AG20443 (cell line): ENCODE data around the gene SLC49A4.

Source experiments
- DNase-seq: peaks from one replicate; pipeline ENCODE4 v3.0.0; 2012; ENCODE audit warnings: low spot score, mixed read lengths

The SLC49A4 gene

GRCh38 chr3:122907471-122907870 is 112.6 kb downstream of the SLC49A4 start:
- no peak for DNase-seq

- DNase-seq: no peak
Measured at GRCh38 chr3:122908251-122908650, 113.4 kb downstream of the SLC49A4 start.

- no peak for DNase-seq
Measured at GRCh38 chr3:122911901-122912300, 117.0 kb downstream of the SLC49A4 start.

GRCh38 chr3:122912772-122913538 is 118.1 kb downstream of the SLC49A4 start:
- no peak for DNase-seq

- no peak for DNase-seq
Measured at GRCh38 chr3:122913539-122914100, 118.8 kb downstream of the SLC49A4 start.

GRCh38 chr3:122915300-122916055 is 120.6 kb downstream of the SLC49A4 start:
- no peak for DNase-seq

- no peak for DNase-seq
Measured at GRCh38 chr3:122916084-122916483, 121.2 kb downstream of the SLC49A4 start.

- no peak for DNase-seq
Measured at GRCh38 chr3:122916580-122916979, 121.7 kb downstream of the SLC49A4 start.

GRCh38 chr3:122917412-122917811 is 122.5 kb downstream of the SLC49A4 start:
- DNase-seq: no peak

- DNase-seq: peak; percentile 47
Measured at GRCh38 chr3:122918576-122919290, 123.9 kb downstream of the SLC49A4 start.

GRCh38 chr3:122919291-122919610 is 124.4 kb downstream of the SLC49A4 start:
- no peak for DNase-seq

GRCh38 chr3:122920986-122921385 is 126.1 kb downstream of the SLC49A4 start:
- no peak for DNase-seq

GRCh38 chr3:122921791-122922651 is 127.2 kb downstream of the SLC49A4 start:
- no peak for DNase-seq

- DNase-seq: no peak
Measured at GRCh38 chr3:122923611-122924010, 128.7 kb downstream of the SLC49A4 start.

- no peak for DNase-seq
Measured at GRCh38 chr3:122924056-122924455, 129.2 kb downstream of the SLC49A4 start.

- no peak for DNase-seq
Measured at GRCh38 chr3:122925756-122926155, 130.9 kb downstream of the SLC49A4 start.

GRCh38 chr3:122926322-122926721 is 131.5 kb downstream of the SLC49A4 start:
- DNase-seq: no peak

- no peak for DNase-seq
Measured at GRCh38 chr3:122926811-122927210, 131.9 kb downstream of the SLC49A4 start.

GRCh38 chr3:122927726-122928125 is 132.9 kb downstream of the SLC49A4 start:
- no peak for DNase-seq

GRCh38 chr3:122928396-122929187 is 133.7 kb downstream of the SLC49A4 start:
- no peak for DNase-seq
